Smooth muscle cell (in vitro differentiated cells): ENCODE results near the gene CCR8. TPM values are rescaled to one million over a fixed set of nuclear protein-coding genes. Genes with fewer than 3 reads are reported as not detected.
"Not testable (repeated sequence)": the region's sequence is repeated elsewhere in the genome, so short reads cannot be mapped to it uniquely, and the experiment has no call there.

Experiments used
- DNase-seq: peaks from one replicate; lab custom pipeline; 2025; ENCODE audit not compliant: unreplicated experiment; lab: John Stamatoyannopoulos, UW
- H2AFZ ChIP-seq: fragments of 200-600 bp; sonication (generic); 2 replicates; pipeline ENCODE4 v1.6.0; 2016; ENCODE audit warnings: antibody characterized with exemption, low read depth, mild to moderate bottlenecking
- H3F3A ChIP-seq: fragments of 200-600 bp; sonication (generic); 2 replicates; pipeline ENCODE4 v1.6.0; 2017; ENCODE audit warnings: antibody characterized with exemption, low read depth
- H3K27ac ChIP-seq: fragments of 200-600 bp; sonication (generic); 2 replicates; pipeline ENCODE4 v1.5.1; 2016; ENCODE audit warnings: low read depth, mild to moderate bottlenecking
- H3K27me3 ChIP-seq: fragments of 200-600 bp; sonication (generic); 2 replicates; pipeline ENCODE4 v1.6.1; 2016; ENCODE audit warnings: low read depth, mild to moderate bottlenecking
- H3K36me3 ChIP-seq: fragments of 200-600 bp; sonication (generic); 2 replicates; pipeline ENCODE4 v1.5.1; 2016; ENCODE audit warnings: low read depth
- H3K4me1 ChIP-seq: fragments of 200-600 bp; sonication (generic); 2 replicates; pipeline ENCODE4 v1.5.1; 2016; ENCODE audit warnings: low read depth
- H3K4me2 ChIP-seq: fragments of 200-600 bp; sonication (generic); 2 replicates; pipeline ENCODE4 v1.6.0; 2016; ENCODE audit warnings: mild to moderate bottlenecking
- H3K4me3 ChIP-seq: fragments of 200-600 bp; sonication (generic); 2 replicates; pipeline ENCODE4 v1.5.1; 2016; ENCODE audit warnings: mild to moderate bottlenecking
- H3K79me2 ChIP-seq: fragments of 200-600 bp; sonication (generic); 2 replicates; pipeline ENCODE4 v1.6.0; 2016; ENCODE audit warnings: low read depth, mild to moderate bottlenecking
- H3K9ac ChIP-seq: fragments of 200-600 bp; sonication (generic); 2 replicates; pipeline ENCODE4 v1.6.0; 2016; ENCODE audit warnings: low read depth
- H3K9me3 ChIP-seq: fragments of 200-600 bp; sonication (generic); replicated peaks from 2 replicates; pipeline ENCODE4 v1.5.1; 2016; ENCODE audit warnings: low read depth
- H4K20me1 ChIP-seq: fragments of 200-600 bp; sonication (generic); 2 replicates; pipeline ENCODE4 v1.6.0; 2016; ENCODE audit warnings: low read depth
- CTCF ChIP-seq: fragments of 200-600 bp; sonication (generic); IDR thresholded peaks from 2 replicates; pipeline ENCODE4 v1.5.1; 2017; ENCODE audit warnings: borderline replicate concordance, mild to moderate bottlenecking, antibody characterized with exemption; ENCODE audit not compliant: insufficient read depth, poor library complexity, severe bottlenecking
- WGBS: methylation state at CpG from one replicate; pipeline ENCODE4 v1.1.7; 2016; ENCODE audit warnings: low lambda C conversion rate; 5-methylcytosine and 5-hydroxymethylcytosine counted together
- polyA plus RNA-seq: library from polyadenylated mRNA; unstranded; fragments of >200 nt; fragmentation: Nextera tagmentation; extraction: Ambion mirVana; gene quantifications from 2 replicates; pipeline ENCODE4 v1.2.1, GENCODE V29; 2016
- total RNA-seq: library from RNA; depleted of rRNA; stranded (reverse); fragments of >200 nt; gene quantifications from 2 replicates; pipeline ENCODE4 v1.2.3, GENCODE V29; 2014

CCR8 gene
- total and polyA plus RNA-seq, 2 experiments from 2014 or later = not detected

- no peaks in the 10 kb centered on the region for H3F3A ChIP-seq
- H2AFZ ChIP-seq = no peak overlapping the region
- no peak overlapping the region for H3K27ac ChIP-seq
- no peak overlapping the region for H3K4me2 ChIP-seq
- no peaks in the 10 kb centered on the region for H3K79me2 ChIP-seq
- H4K20me1 ChIP-seq = no peaks in the 10 kb centered on the region
- TF ChIP-seq CTCF = no peak
- WGBS = 86% methylated on average over 3 of the region's 3 CpGs
- H3K36me3 ChIP-seq = no peaks in the 10 kb centered on the region
- H3K9ac ChIP-seq = no peak overlapping the region
- H3K27me3 ChIP-seq = peaks cover 27% of the 10 kb centered on the region
- no peak for DNase-seq
- H3K4me3 ChIP-seq = no peak overlapping the region
- H3K9me3 ChIP-seq = no peaks in the 10 kb centered on the region
- H3K4me1 ChIP-seq = no peaks in the 10 kb centered on the region
These were observed 28.8 kb downstream of the CCR8 start for GRCh38 chr3:39358333-39358732.

GRCh38 chr3:39361252-39361927 lies 31.9 kb downstream of the CCR8 start:
- no peaks in the 10 kb centered on the region for H4K20me1 ChIP-seq
- no peak for TF ChIP-seq CTCF

GRCh38 chr3:39362192-39362591 lies 32.7 kb downstream of the CCR8 start:
- Histone ChIP-seq H3K4me3 (no peak overlapping the region), H3K27ac (no peak overlapping the region), H3K27me3 (peaks cover 2% of the 10 kb centered on the region), H3K9me3 (no peaks in the 10 kb centered on the region), H3K4me1 (no peaks in the 10 kb centered on the region), H3K4me2 (no peak overlapping the region), H3K36me3 (no peaks in the 10 kb centered on the region), H3K79me2 (no peaks in the 10 kb centered on the region), H2AFZ (no peak overlapping the region), H4K20me1 (no peaks in the 10 kb centered on the region), H3F3A (no peaks in the 10 kb centered on the region), H3K9ac (no peak overlapping the region)
- 40% methylated on average over 3 of the region's 3 CpGs for WGBS
- no peak for DNase-seq
- TF ChIP-seq CTCF = no peak

More at GRCh38 chr3:39361252-39361927, 31.9 kb downstream of the CCR8 start:
- DNase-seq = no peak
- Histone ChIP-seq H3F3A (no peaks in the 10 kb centered on the region), H3K4me2 (no peak overlapping the region), H3K79me2 (no peaks in the 10 kb centered on the region), H3K27me3 (peaks cover 10% of the 10 kb centered on the region), H3K4me1 (no peaks in the 10 kb centered on the region), H3K9ac (no peak overlapping the region), H3K9me3 (no peaks in the 10 kb centered on the region), H2AFZ (no peak overlapping the region), H3K4me3 (no peak overlapping the region), H3K27ac (no peak overlapping the region), H3K36me3 (no peaks in the 10 kb centered on the region)
- WGBS = 87% methylated on average over 8 of the region's 8 CpGs

- Histone ChIP-seq H4K20me1 (no peaks in the 10 kb centered on the region), H3K4me3 (no peak overlapping the region), H3K27ac (no peak overlapping the region), H3K9me3 (no peaks in the 10 kb centered on the region), H2AFZ (no peak overlapping the region), H3F3A (no peaks in the 10 kb centered on the region), H3K36me3 (no peaks in the 10 kb centered on the region), H3K9ac (no peak overlapping the region), H3K4me2 (no peak overlapping the region), H3K4me1 (no peaks in the 10 kb centered on the region), H3K27me3 (no peaks in the 10 kb centered on the region), H3K79me2 (no peaks in the 10 kb centered on the region)
- TF ChIP-seq CTCF = no peak
- WGBS = 90% methylated on average over 2 of the region's 2 CpGs
- DNase-seq = no peak
These were observed 33.3 kb downstream of the CCR8 start for GRCh38 chr3:39362812-39363211.

- H3K27me3 ChIP-seq, H3F3A ChIP-seq, H3K36me3 ChIP-seq, H3K4me2 ChIP-seq, H4K20me1 ChIP-seq, H3K27ac ChIP-seq, H3K4me3 ChIP-seq, DNase-seq, H2AFZ ChIP-seq, H3K9me3 ChIP-seq, H3K9ac ChIP-seq, H3K4me1 ChIP-seq, H3K79me2 ChIP-seq: not testable (repeated sequence)
- WGBS = 87% methylated on average over 4 of the region's 4 CpGs
These were observed 40.9 kb downstream of the CCR8 start for GRCh38 chr3:39370450-39370849.
